GM19193 (cell line): Measurements from ENCODE around the gene PCDHGB6.
"Not testable (repeated sequence)": the region's sequence is repeated elsewhere in the genome, so short reads cannot be mapped to it uniquely, and the experiment has no call there.

ENCODE experiments used
- POLR2A ChIP-seq: IDR thresholded peaks from 4 replicates; pipeline ENCODE4 v1.6.1; 2011; ENCODE audit not compliant: insufficient read depth, insufficient read length; ENCODE audit errors: extremely low read depth

The PCDHGB6 gene

DNA sequence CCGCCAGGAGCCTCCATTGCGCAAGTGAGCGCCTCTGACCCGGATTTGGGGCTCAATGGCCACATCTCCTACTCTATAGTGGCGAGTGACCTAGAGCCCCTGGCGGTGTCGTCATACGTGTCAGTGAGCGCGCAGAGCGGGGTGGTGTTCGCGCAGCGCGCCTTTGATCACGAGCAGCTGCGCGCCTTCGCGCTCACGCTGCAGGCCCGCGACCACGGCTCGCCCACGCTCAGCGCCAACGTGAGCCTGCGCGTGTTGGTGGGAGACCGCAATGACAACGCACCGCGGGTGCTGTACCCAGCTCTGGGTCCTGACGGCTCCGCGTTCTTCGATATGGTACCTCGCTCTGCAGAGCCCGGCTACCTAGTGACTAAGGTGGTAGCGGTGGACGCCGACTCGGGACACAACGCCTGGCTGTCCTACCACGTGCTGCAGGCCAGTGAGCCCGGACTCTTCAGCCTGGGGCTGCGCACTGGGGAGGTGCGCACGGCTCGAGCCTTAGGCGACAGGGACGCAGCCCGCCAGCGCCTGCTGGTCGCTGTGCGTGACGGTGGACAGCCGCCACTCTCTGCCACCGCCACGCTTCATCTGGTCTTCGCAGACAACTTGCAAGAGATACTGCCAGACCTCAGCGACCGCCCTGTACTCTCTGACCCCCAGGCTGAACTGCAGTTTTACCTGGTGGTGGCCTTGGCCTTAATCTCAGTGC, 1.9 kb downstream of the PCDHGB6 start:
- no peak for TF ChIP-seq POLR2A

- no peak for TF ChIP-seq POLR2A
These were observed 3.8 kb downstream of the PCDHGB6 start for GRCh38 chr5:141411575-141411974.

DNA sequence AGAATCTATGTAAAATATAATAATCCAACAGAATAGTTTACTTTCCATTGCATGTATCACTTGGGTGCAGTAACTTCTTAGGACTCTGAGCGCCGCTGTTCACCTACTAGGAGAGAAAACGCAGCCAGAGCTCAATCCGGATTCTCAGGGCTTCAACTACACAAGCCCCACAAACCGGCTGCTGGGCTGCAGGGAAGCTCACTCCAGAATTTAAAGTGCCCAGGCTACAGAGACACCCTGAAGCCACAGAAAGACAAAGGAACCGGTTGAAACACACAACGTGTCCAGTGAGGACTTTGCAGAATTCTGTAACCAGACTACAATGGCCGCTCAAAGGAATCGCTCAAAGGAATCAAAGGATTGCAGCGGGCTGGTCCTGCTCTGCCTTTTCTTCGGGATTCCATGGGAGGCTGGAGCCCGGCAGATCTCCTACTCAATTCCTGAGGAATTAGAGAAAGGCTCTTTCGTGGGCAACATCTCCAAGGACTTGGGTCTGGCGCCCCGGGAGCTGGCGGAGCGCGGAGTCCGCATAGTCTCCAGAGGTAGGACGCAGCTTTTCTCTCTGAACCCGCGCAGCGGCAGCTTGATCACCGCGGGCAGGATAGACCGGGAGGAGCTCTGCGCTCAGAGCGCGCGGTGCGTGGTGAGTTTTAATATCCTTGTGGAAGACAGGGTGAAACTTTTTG, 5.2 kb downstream of the PCDHGB6 start, which contains the start of gene PCDHGA10:
TSS of gene PCDHGA10 (plus strand) at position 134 of the 686 bp plus-strand sequence. CDS start at position 323, 189 bp downstream.
- no peak for TF ChIP-seq POLR2A

- no peak for TF ChIP-seq POLR2A
These were observed 5.8 kb downstream of the PCDHGB6 start for GRCh38 chr5:141413540-141414069.

- TF ChIP-seq POLR2A = not testable (repeated sequence)
These were observed 9.8 kb downstream of the PCDHGB6 start, which contains the start of gene PCDHGB7 for GRCh38 chr5:141417494-141418172. Gene PCDHGB7, plus strand, starts transcription at chr5:141417677. Its CDS starts 183 bp downstream, at chr5:141417860.

- no peak for TF ChIP-seq POLR2A
These were observed 11.5 kb downstream of the PCDHGB6 start for GRCh38 chr5:141419074-141419880.

- no peak for TF ChIP-seq POLR2A
These were observed 13.2 kb downstream of the PCDHGB6 start, which contains the start of gene PCDHGA11 for GRCh38 chr5:141420855-141421488. Gene PCDHGA11, plus strand, starts transcription at chr5:141421051. Its CDS starts 177 bp downstream, at chr5:141421228.

GRCh38 chr5:141421489-141421855, 13.7 kb downstream of the PCDHGB6 start:
- TF ChIP-seq POLR2A = no peak

DNA sequence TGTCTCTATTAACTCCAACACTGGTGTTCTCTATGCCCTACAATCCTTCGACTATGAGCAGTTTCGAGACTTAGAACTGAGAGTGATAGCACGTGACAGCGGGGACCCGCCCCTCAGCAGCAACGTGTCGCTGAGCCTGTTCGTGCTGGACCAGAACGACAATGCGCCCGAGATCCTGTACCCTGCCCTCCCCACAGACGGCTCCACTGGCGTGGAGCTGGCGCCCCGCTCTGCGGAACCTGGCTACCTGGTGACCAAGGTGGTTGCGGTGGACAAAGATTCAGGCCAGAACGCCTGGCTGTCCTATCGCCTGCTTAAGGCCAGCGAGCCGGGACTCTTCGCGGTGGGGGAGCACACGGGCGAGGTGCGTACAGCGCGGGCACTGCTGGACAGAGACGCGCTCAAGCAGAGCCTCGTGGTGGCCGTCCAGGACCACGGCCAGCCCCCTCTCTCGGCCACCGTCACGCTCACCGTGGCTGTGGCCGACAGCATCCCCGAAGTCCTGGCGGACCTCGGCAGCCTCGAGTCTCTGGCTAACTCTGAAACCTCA, 15.0 kb downstream of the PCDHGB6 start:
- TF ChIP-seq POLR2A = no peak

- TF ChIP-seq POLR2A = no peak
These were observed 20.1 kb downstream of the PCDHGB6 start for GRCh38 chr5:141427783-141428426.

- TF ChIP-seq POLR2A = no peak
These were observed 22.7 kb downstream of the PCDHGB6 start, which contains the start of gene PCDHGA12 for GRCh38 chr5:141430332-141431113. Gene PCDHGA12, plus strand, starts transcription at chr5:141430507. Its CDS starts 253 bp downstream, at chr5:141430760.

DNA sequence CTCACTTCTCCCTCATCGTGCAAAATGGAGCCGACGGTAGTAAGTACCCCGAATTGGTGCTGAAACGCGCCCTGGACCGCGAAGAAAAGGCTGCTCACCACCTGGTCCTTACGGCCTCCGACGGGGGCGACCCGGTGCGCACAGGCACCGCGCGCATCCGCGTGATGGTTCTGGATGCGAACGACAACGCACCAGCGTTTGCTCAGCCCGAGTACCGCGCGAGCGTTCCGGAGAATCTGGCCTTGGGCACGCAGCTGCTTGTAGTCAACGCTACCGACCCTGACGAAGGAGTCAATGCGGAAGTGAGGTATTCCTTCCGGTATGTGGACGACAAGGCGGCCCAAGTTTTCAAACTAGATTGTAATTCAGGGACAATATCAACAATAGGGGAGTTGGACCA, 23.5 kb downstream of the PCDHGB6 start:
- no peak for TF ChIP-seq POLR2A
